Right atrium auricular region (tissue), 2 donors: Measurements from ENCODE around the gene SHROOM2. TPM values are rescaled to one million over a fixed set of nuclear protein-coding genes. Genes with fewer than 3 reads are reported as not detected.

Source experiments
- DNase-seq: peaks from one replicate; pipeline ENCODE4 v3.0.0-alpha.2; 2019; ENCODE audit warnings: low spot score
- H3K27ac ChIP-seq, 2 donors: fragments of 200-600 bp; sonication (generic); 1 replicate in 1 of 2; 2 replicates in 1 of 2; pipeline ENCODE4 v1.5.1; 2016 to 2019
- H3K27me3 ChIP-seq, 2 donors: fragments of 200-600 bp; sonication (generic); one replicate each; pipeline versions ENCODE4 v1.5.1 to v1.6.0; 2017 to 2019
- H3K36me3 ChIP-seq: fragments of 200-600 bp; sonication (generic); one replicate; pipeline ENCODE4 v1.5.1; 2016
- H3K4me1 ChIP-seq, 2 donors: fragments of 200-600 bp; sonication (generic); one replicate each; pipeline versions ENCODE4 v1.5.1 to v1.6.0; 2017 to 2019
- H3K4me3 ChIP-seq, 2 donors: fragments of 200-600 bp; sonication (generic); 1 replicate in 1 of 2; 2 replicates in 1 of 2; pipeline ENCODE4 v1.5.1; 2017 to 2019; ENCODE audit warnings: mild to moderate bottlenecking in 1 of 2, moderate library complexity in 1 of 2
- H3K9me3 ChIP-seq, 2 donors: fragments of 200-600 bp; sonication (generic); one replicate each; pipeline ENCODE4 v1.5.1; 2019
- total RNA-seq, 2 donors: library from RNA; depleted of rRNA; stranded (reverse); fragments of >200 nt; gene quantifications; one replicate each; pipeline ENCODE4 v1.1.0, GENCODE V29; 2016
- TF ChIP-seq, protein P1 (sequence below), 2 donors: fragments of 200-600 bp; sonication (generic); IDR thresholded peaks; one replicate each; pipeline ENCODE4 v1.5.1; 2019; ENCODE audit warnings: antibody characterized with exemption in 2 of 2

SHROOM2 gene
- total RNA-seq, 2 donors from 2014 or later = 2.7 to 6.4 TPM

DNA sequence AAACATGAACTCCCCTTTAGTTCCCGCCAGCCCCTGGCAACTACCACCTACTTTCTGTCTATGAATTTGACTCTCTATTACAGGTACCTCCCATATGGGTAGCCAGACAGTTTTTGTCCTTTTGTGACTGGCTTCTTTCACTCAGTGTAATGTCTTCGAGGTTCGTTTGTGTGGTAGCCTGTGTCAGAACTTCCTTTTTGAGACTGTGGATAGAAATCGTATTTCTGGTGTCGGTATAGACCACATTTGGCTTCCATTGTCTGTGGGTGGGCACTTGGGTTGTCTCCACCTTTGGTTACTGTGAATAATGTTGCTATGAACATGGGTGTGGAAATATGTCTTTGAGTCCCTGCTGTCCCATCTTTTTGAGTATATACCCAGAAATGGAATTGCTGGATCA is 175.5 kb downstream of the SHROOM2 start:
- Histone ChIP-seq H3K4me3 (no peak overlapping the region), H3K9me3 (no peaks in the 10 kb centered on the region), H3K36me3 (no peaks in the 10 kb centered on the region), H3K27me3 (no peaks in the 10 kb centered on the region), H3K27ac (no peak overlapping the region), H3K4me1 (no peaks in the 10 kb centered on the region)
- TF ChIP-seq, protein P1, sequence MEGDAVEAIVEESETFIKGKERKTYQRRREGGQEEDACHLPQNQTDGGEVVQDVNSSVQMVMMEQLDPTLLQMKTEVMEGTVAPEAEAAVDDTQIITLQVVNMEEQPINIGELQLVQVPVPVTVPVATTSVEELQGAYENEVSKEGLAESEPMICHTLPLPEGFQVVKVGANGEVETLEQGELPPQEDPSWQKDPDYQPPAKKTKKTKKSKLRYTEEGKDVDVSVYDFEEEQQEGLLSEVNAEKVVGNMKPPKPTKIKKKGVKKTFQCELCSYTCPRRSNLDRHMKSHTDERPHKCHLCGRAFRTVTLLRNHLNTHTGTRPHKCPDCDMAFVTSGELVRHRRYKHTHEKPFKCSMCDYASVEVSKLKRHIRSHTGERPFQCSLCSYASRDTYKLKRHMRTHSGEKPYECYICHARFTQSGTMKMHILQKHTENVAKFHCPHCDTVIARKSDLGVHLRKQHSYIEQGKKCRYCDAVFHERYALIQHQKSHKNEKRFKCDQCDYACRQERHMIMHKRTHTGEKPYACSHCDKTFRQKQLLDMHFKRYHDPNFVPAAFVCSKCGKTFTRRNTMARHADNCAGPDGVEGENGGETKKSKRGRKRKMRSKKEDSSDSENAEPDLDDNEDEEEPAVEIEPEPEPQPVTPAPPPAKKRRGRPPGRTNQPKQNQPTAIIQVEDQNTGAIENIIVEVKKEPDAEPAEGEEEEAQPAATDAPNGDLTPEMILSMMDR (IDR thresholded peaks at IDR 0.05) = no peak
- DNase-seq = no peak

DNA sequence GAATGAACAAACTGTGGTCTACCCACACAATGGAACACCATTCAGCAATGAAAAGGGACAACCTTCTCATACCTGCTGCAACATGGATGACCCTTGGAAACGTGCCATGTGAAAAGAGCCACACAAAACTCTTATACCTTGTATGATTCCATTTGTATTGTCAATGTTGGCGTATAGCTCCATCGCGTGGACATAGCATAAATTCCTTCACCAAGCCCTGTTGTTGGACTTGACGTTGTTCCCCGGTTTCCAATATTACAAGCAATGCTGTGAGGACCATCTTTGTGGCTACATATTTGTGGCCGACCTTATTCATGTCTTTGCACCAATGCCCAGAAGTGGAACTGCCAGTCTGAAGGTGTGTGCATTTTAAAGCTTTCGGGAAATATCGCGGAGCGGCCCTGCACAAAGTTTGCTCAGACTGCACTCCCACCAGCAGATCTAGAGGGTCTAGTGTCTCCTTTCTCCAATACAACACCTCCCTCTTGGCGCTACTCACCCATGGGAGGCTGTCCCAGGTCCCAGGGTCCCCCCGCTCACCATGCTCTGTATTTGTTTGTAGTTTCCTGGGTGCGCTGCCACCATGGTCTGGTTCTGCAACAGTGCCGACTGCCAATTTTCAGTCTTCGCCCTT is 180.7 kb downstream of the SHROOM2 start, which contains the start of gene CLDN34:
CLDN34 (plus strand) TSS at position 584 of the 634 bp plus-strand sequence; CDS start at position 584, 0 bp downstream.
- no peak for DNase-seq
- H3K27me3 ChIP-seq = no peaks in the 10 kb centered on the region
- no peaks in the 10 kb centered on the region for H3K9me3 ChIP-seq
- H3K4me1 ChIP-seq = no peaks in the 10 kb centered on the region
- H3K27ac ChIP-seq = no peak within 1 kb of the TSS
- no peak within 1 kb of the TSS for H3K4me3 ChIP-seq
- no peaks in the 10 kb centered on the region for H3K36me3 ChIP-seq
- TF ChIP-seq, protein P1 (IDR thresholded peaks at IDR 0.05) = no peak

DNA sequence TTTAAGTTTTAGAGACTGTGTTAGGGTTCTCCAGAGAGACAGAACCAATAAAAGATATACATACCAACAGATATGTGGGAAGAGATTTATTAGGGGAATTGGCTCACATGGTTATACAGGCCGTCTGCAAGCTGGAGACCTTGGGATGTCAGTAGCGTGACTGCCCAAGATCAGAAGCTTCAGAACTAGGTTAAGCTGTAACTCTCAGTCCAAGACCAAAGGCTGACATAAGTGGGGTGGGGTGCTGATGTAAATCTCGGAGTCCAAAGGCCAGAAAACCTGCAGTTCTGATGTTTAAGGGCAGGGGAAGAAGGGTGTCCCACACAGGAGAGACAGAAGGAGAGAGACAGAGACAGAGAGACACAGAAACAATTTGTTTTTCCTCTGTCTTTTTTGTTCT is 191.4 kb downstream of the SHROOM2 start:
- TF ChIP-seq, protein P1 (IDR thresholded peaks at IDR 0.05) = no peak
- Histone ChIP-seq H3K36me3 (no peaks in the 10 kb centered on the region), H3K4me1 (no peaks in the 10 kb centered on the region)

GRCh38 chrX:9980401-9980800 is 194.2 kb downstream of the SHROOM2 start:
- Histone ChIP-seq H3K4me3 (no peak overlapping the region), H3K27me3 (no peaks in the 10 kb centered on the region), H3K9me3 (no peaks in the 10 kb centered on the region), H3K27ac (no peak overlapping the region), H3K36me3 (no peaks in the 10 kb centered on the region), H3K4me1 (no peaks in the 10 kb centered on the region)
- DNase-seq = no peak
- TF ChIP-seq, protein P1 (IDR thresholded peaks at IDR 0.05) = no peak

More for the DNA sequence above, 191.4 kb downstream of the SHROOM2 start:
- Histone ChIP-seq H3K27ac (no peak overlapping the region), H3K4me3 (no peak overlapping the region), H3K9me3 (peaks cover 0 to 20% of the 10 kb centered on the region in 2 donors), H3K27me3 (no peaks in the 10 kb centered on the region)
- no peak for DNase-seq

GRCh38 chrX:9980927-9981326 is 194.7 kb downstream of the SHROOM2 start:
- no peak overlapping the region for H3K27ac ChIP-seq
- DNase-seq = no peak
- H3K36me3 ChIP-seq = no peaks in the 10 kb centered on the region
- H3K4me1 ChIP-seq = no peaks in the 10 kb centered on the region
- no peaks in the 10 kb centered on the region for H3K27me3 ChIP-seq
- no peaks in the 10 kb centered on the region for H3K9me3 ChIP-seq
- TF ChIP-seq, protein P1 (IDR thresholded peaks at IDR 0.05) = no peak
- H3K4me3 ChIP-seq = no peak overlapping the region

DNA sequence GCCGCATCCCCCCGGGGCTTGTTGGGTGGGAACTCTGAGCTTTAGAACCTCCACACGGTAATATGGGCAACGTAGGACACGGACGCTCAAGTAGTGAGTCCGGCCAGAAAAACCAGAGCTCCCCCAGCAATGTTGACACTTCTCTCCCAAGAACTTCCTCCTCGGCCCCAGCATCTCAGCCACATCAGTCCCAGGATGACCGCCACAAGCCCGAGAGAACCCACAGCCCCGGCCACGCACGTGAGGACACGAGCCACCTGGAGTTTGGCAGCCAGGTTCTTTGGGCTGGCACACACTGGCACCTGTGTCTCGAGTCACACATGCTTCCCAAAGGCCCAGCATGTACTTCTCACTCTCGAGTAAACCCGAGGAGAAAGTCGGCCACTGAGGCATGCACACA is 197.2 kb downstream of the SHROOM2 start:
- no peak overlapping the region for H3K4me3 ChIP-seq
- no peaks in the 10 kb centered on the region for H3K27me3 ChIP-seq
- H3K4me1 ChIP-seq = no peaks in the 10 kb centered on the region
- no peaks in the 10 kb centered on the region for H3K9me3 ChIP-seq
- no peaks in the 10 kb centered on the region for H3K36me3 ChIP-seq
- no peak overlapping the region for H3K27ac ChIP-seq
- TF ChIP-seq, protein P1 (IDR thresholded peaks at IDR 0.05) = no peak
- no peak for DNase-seq
